K562 (cell line): ENCODE data around the gene PKDREJ. TPM values are rescaled to one million over a fixed set of nuclear protein-coding genes. Genes with fewer than 3 reads are reported as not detected.

Source experiments
- ATAC-seq: fragments of 200-7000 bp; cut with Tn5 transposase; 3 replicates; pipeline ENCODE4 v1.9.1; 2020; ENCODE audit warnings: moderate library complexity
- BruUV-seq: library from RNA; stranded (reverse); fragments of 400-500 nt; replicated peaks from 2 replicates; lab custom pipeline; 2021; lab: Mats Ljungman, UMichigan
- CTCF ChIA-PET: fragments of 300-600 bp; formaldehyde crosslinking; extraction: SDS; loops from one replicate; lab custom pipeline; 2021; ENCODE audit warnings: low intra/inter-chr PET ratio; lab: Yijun Ruan, JAX
- POLR2A ChIA-PET: fragments of 300-600, 350-650 bp; sonication (Branson Sonifier 250); formaldehyde crosslinking; extraction: SDS; loops from one replicate; lab custom pipeline; 2021; ENCODE audit warnings: antibody characterized with exemption, inconsistent platforms; lab: Yijun Ruan, JAX
- DNase-seq, 4 experiments: peaks; one replicate each; pipeline versions ENCODE4 v3.0.0 to v3.0.0-alpha.2; 2011 to 2018; ENCODE audit warnings: low spot score in 3 of 4, mixed read lengths in 3 of 4; ENCODE audit errors: extremely low read depth in 1 of 4
- FAIRE-seq: peaks from 2 replicates; lab custom pipeline; 2011; peaks lifted over from hg19 to GRCh38; lab: Jason Lieb, UNC
- H2AFZ ChIP-seq: 2 replicates; pipeline ENCODE4 v1.6.0; 2011; ENCODE audit warnings: low read depth, low read length, control low read depth, inconsistent platforms
- H3K27ac ChIP-seq: fragments of 200-600 bp; 3 replicates; pipeline ENCODE4 v1.8.0; 2011; ENCODE audit warnings: low read depth, mild to moderate bottlenecking, control low read depth, inconsistent platforms, low read length, moderate library complexity, mixed read lengths; ENCODE audit errors: extremely low read depth
- H3K27me3 ChIP-seq, 2 experiments: fragments of 300-600 bp in 1 of 2; 2 replicates in 1 of 2; 3 replicates in 1 of 2; pipeline versions ENCODE4 v1.6.0 to v1.8.0; 2011; ENCODE audit warnings: inconsistent platforms in 2 of 2, low read length in 2 of 2, mild to moderate bottlenecking in 1 of 2, mixed read lengths in 1 of 2, moderate library complexity in 1 of 2; ENCODE audit not compliant: control insufficient read depth in 2 of 2, insufficient read depth in 2 of 2
- H3K36me3 ChIP-seq: fragments of 300-600 bp; 3 replicates; pipeline ENCODE4 v1.8.0; 2011; ENCODE audit warnings: mild to moderate bottlenecking, low read length, inconsistent platforms; ENCODE audit not compliant: control insufficient read depth, insufficient read depth
- H3K4me1 ChIP-seq, 2 experiments: fragments of 200-600 bp in 1 of 2; replicated peaks in 1 of 2; 2 replicates in 1 of 2; 3 replicates in 1 of 2; pipeline versions ENCODE4 v1.5.1 to v1.8.0; 2011; ENCODE audit warnings: inconsistent platforms in 2 of 2, low read length in 2 of 2, mild to moderate bottlenecking in 1 of 2, mixed read lengths in 1 of 2, moderate library complexity in 1 of 2; ENCODE audit not compliant: control insufficient read depth in 2 of 2, insufficient read depth in 2 of 2
- H3K4me2 ChIP-seq: 2 replicates; pipeline ENCODE4 v1.6.1; 2011; ENCODE audit warnings: low read length, control low read depth, inconsistent platforms, mixed read lengths; ENCODE audit not compliant: insufficient read depth
- H3K4me3 ChIP-seq: fragments of 200-600 bp; sonication (generic), shearing (Covaris generic); 2 replicates; pipeline ENCODE4 v1.5.1; 2016; ENCODE audit warnings: control low read depth, inconsistent platforms
- H3K79me2 ChIP-seq: fragments of 200-600 bp; 3 replicates; pipeline ENCODE4 v1.8.0; 2011; ENCODE audit warnings: low read length, inconsistent platforms; ENCODE audit not compliant: control insufficient read depth, insufficient read depth
- H3K9ac ChIP-seq, 2 experiments: 2 replicates each; pipeline versions ENCODE4 v1.6.0 to v1.6.1; 2011; ENCODE audit warnings: low read depth in 2 of 2, low read length in 2 of 2, control low read depth in 1 of 2, inconsistent platforms in 1 of 2, mild to moderate bottlenecking in 1 of 2, mixed read lengths in 1 of 2; ENCODE audit not compliant: insufficient read depth in 1 of 2
- H3K9me1 ChIP-seq: one replicate; pipeline ENCODE4 v1.6.0; 2011; ENCODE audit warnings: inconsistent platforms, mild to moderate bottlenecking, low read length, moderate library complexity; ENCODE audit not compliant: control insufficient read depth, insufficient read depth
- H3K9me3 ChIP-seq: replicated peaks from 2 replicates; pipeline ENCODE4 v1.5.1; 2011; ENCODE audit warnings: low read depth, low read length, inconsistent platforms; ENCODE audit not compliant: control insufficient read depth, insufficient read depth
- H4K20me1 ChIP-seq: replicated peaks from 2 replicates; pipeline ENCODE4 v1.6.1; 2011; ENCODE audit warnings: low read length, inconsistent platforms, mixed read lengths; ENCODE audit not compliant: control insufficient read depth, insufficient read depth
- ELF2 ChIP-seq: fragments of 250-450 bp; sonication (Bioruptor Pico); IDR thresholded peaks from 2 replicates; pipeline ENCODE4 v1.5.0; 2021; ENCODE audit warnings: mild to moderate bottlenecking
- FOXO4 ChIP-seq: fragments of 450-650 bp; formaldehyde crosslinking; IDR thresholded peaks from 2 replicates; pipeline ENCODE4 v1.4.0; 2020; ENCODE audit warnings: mild to moderate bottlenecking, moderate library complexity
- RBBP5 ChIP-seq: fragments of 200-600 bp; sonication (generic); IDR thresholded peaks from 2 replicates; pipeline ENCODE4 v1.6.1; 2012; ENCODE audit warnings: borderline replicate concordance, mild to moderate bottlenecking, low read length, control low read depth, inconsistent platforms; ENCODE audit not compliant: insufficient read depth, poor library complexity, severe bottlenecking
- SAP30 ChIP-seq: fragments of 200-600 bp; sonication (generic); IDR thresholded peaks from 2 replicates; pipeline ENCODE4 v1.6.1; 2012; ENCODE audit warnings: borderline replicate concordance, low read depth, mild to moderate bottlenecking, moderate library complexity, low read length, control low read depth, inconsistent platforms; ENCODE audit not compliant: insufficient read depth, poor library complexity, severe bottlenecking
- SMARCE1 ChIP-seq: fragments of 450-650 bp; IDR thresholded peaks from 2 replicates; pipeline ENCODE4 v1.7.1; 2016; ENCODE audit warnings: mild to moderate bottlenecking
- ZFP36 ChIP-seq: fragments of 150-350 bp; IDR thresholded peaks from 2 replicates; pipeline ENCODE4 v1.6.1; 2018; ENCODE audit warnings: low read length, low read depth; ENCODE audit not compliant: partially characterized antibody
- ZNF318 ChIP-seq, 2 experiments: fragments of 450-650 bp; IDR thresholded peaks; 2 replicates each; pipeline ENCODE4 v1.6.1; 2016; ENCODE audit warnings: mild to moderate bottlenecking in 2 of 2, borderline replicate concordance in 1 of 2, low read depth in 1 of 2, moderate library complexity in 1 of 2
- ZNF408 ChIP-seq: fragments of 250-450 bp; sonication (Bioruptor Pico); IDR thresholded peaks from 2 replicates; pipeline ENCODE4 v1.4.0; 2020; ENCODE audit warnings: low read depth, mild to moderate bottlenecking, moderate library complexity
- ZNF766 ChIP-seq: fragments of 200-800 bp; sonication (Bioruptor generic); conservative IDR thresholded peaks from 2 replicates; pipeline ENCODE4 v1.6.1; 2016; ENCODE audit warnings: missing genetic modification characterization, missing compliant biosample characterization
- WGBS: fragments of 100-300 bp; shearing (Covaris generic); methylation state at CpG from one replicate; pipeline ENCODE4 v1.1.6; 2016; ENCODE audit warnings: low coverage, mixed read lengths; ENCODE audit not compliant: insufficient coverage; ENCODE audit errors: missing lambda C conversion rate; 5-methylcytosine and 5-hydroxymethylcytosine counted together
- in situ Hi-C: fragments of 300-500 bp; cut with MboI; formaldehyde crosslinking; loops from 4 replicates; pipeline ENCODE4 v1.15.0; 2018; ENCODE audit warnings: inconsistent platforms, mixed read lengths
- intact Hi-C: fragments of 100-400 bp; cut with micrococcal nuclease; formaldehyde crosslinking; loops from 2 replicates; pipeline ENCODE4 v1.14.2; 2022
- polyA plus RNA-seq, 8 experiments: library from polyadenylated mRNA; depleted of rRNA in 4 of 8; stranded (reverse) in 5 of 8; unstranded in 3 of 8; fragments of >200 nt; fragmentation: Nextera tagmentation in 2 of 8; fragmentation: Illumina TruSeq in 1 of 8; extraction: Ambion mirVana in 2 of 8; extraction: Trizol in 1 of 8; gene quantifications; 2 replicates each; pipeline versions ENCODE4 v1.2.1 to v1.2.3, GENCODE V29; 2011 to 2014; ENCODE audit warnings: inconsistent platforms in 1 of 8, missing spikeins in 1 of 8
- total RNA-seq, 7 experiments: library from RNA; depleted of rRNA in 6 of 7; stranded (reverse); fragments of >200 nt in 6 of 7; fragmentation: Illumina TruSeq in 2 of 7; extraction: Trizol in 2 of 7; gene quantifications; 2 replicates each; pipeline versions ENCODE4 v1.2.1 to v1.2.3, GENCODE V29; 2011 to 2021; ENCODE audit warnings: low replicate concordance in 1 of 7
- TF ChIP-seq, protein P1 (sequence below): sonication (generic); formaldehyde crosslinking; IDR thresholded peaks from 2 replicates; pipeline ENCODE4 v1.8.0; 2022; ENCODE audit warnings: mild to moderate bottlenecking, low read depth, missing genetic modification reagents

The PKDREJ gene
- total and polyA plus RNA-seq, 9 of the 15 experiments (the other 6 are each of a cell fraction or from before 2014, with no cell fraction given) = 0.03 TPM; not detected in 8

DNA sequence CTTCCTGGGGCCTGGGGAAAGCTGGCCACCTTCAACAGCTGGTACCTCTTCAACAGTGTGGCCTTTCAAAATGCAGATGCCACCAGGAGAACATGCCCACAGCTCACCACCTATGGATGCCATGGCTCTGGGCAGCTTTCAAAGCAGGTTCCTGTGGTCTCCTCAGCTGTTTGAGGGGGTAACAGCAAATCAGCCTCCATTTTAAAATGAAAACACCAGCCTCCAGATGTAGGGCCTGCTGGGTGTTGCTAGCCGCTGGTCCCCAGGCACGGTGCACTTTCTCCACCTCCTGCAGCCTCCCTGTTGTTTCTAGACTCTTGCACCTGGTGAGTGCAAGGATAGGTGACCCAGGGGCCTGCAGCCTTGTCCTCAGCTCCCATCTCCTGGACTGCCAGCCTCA, 23.1 kb downstream of the PKDREJ start:
- no peaks in the 10 kb centered on the region for H3K27me3 ChIP-seq
- no TSS peak for BruUV-seq
- H3K79me2 ChIP-seq = no peaks in the 10 kb centered on the region
- 71% methylated on average over 2 of the region's 2 CpGs for WGBS
- FAIRE-seq = no peak
- no peak overlapping the region for H2AFZ ChIP-seq
- no peaks in the 10 kb centered on the region for H3K9me3 ChIP-seq
- H3K4me2 ChIP-seq = peak overlapping the region; percentile 14; the same call in 1 of the 2 replicates
- H3K27ac ChIP-seq = no peak overlapping the region
- no peaks in the 10 kb centered on the region for H4K20me1 ChIP-seq
- H3K4me1 ChIP-seq = peaks cover 31 to 38% of the 10 kb centered on the region in 2 experiments; a peak in 4 of 5 replicates
- peak overlapping the region in 1 of 2 experiments; percentile 35; a peak in 1 of 4 replicates for H3K9ac ChIP-seq
- CTCF ChIA-PET = no interaction called here
- in situ Hi-C loops (loop anchor here (10.0 kb wide), 1 partner anchor 95 kb away; no protein-coding TSS in a partner anchor), intact Hi-C loops (loop anchor here (10.0 kb wide), 1 partner anchor 85 kb away; the partner anchor contains the start of gene PPARA)
- ATAC-seq = no peak
- POLR2A ChIA-PET = interaction anchor here (0.8 to 0.9 kb wide), 2 partner anchors 27 to 78 kb away, joined by 3 to 5 read pairs; partner anchors contain the start of gene TTC38
- H3K9me1 ChIP-seq = no peaks in the 10 kb centered on the region
- H3K4me3 ChIP-seq = no peak overlapping the region
- DNase-seq = no peak
- H3K36me3 ChIP-seq = peaks cover 5% of the 10 kb centered on the region; the same call in 1 of the 3 replicates
- TF ChIP-seq ELF2 (CRISPR knock-in tag) (no peak), SAP30 (no peak), RBBP5 (no peak), ZNF408 (CRISPR knock-in tag) (no peak), ZNF766 (no peak), ZFP36 (no peak), FOXO4 (CRISPR knock-in tag) (no peak), ZNF318 (IDR thresholded peaks at IDR 0.05; ENCODE audit: borderline replicate concordance in 1 of 2, low read depth in 1 of 2) (no peak), SMARCE1 (no peak)
- TF ChIP-seq, protein P1, sequence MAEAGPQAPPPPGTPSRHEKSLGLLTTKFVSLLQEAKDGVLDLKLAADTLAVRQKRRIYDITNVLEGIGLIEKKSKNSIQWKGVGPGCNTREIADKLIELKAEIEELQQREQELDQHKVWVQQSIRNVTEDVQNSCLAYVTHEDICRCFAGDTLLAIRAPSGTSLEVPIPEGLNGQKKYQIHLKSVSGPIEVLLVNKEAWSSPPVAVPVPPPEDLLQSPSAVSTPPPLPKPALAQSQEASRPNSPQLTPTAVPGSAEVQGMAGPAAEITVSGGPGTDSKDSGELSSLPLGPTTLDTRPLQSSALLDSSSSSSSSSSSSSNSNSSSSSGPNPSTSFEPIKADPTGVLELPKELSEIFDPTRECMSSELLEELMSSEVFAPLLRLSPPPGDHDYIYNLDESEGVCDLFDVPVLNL = no peak
